Putamen (tissue), 1 donor: Measurements from ENCODE around the gene PSMA2.
"Not testable (repeated sequence)": the region's sequence is repeated elsewhere in the genome, so short reads cannot be mapped to it uniquely, and the experiment has no call there.

Experiments used
- DNase-seq: peaks from one replicate; pipeline ENCODE4 v3.0.0-alpha.2; 2016; ENCODE audit warnings: low spot score

The PSMA2 gene

DNA sequence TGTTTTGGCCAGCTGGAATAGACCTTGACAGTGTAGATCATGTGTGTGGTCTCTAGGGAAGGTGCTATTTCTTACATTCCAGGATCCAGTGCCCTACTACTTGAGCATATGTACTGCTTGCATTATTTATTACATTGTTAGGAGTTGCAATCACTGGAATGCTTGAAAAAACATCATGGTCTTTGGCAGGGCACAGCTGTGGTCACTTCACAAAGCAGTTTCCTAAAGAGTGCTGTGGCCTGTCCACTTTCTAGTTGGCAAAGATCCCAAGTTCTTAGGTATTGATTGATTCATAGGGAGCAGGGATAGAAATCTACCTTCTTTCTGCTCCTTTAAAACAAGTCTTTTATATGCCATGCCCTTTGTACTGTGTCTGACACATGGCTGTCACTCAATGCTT lies 24.7 kb downstream of the PSMA2 start:
- no peak for DNase-seq

DNA sequence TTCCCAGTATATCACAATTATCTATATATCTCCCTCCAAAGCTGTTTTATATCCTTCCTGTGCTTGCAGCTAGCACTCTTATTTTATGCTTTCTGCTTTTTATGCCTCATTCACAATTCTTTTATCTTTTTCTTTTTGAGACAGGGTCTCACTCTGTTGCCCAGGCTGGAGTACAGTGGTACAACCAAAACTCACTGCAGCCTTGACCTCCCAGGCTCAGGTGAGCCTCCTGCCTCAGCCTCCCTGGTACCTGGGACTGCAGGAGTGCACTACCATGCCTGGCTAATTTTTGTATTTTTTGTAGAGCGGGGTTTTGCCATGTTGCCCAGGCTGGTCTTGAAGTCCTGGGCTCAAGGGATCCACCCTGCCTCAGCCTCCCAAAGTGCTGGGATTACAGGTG lies 25.8 kb downstream of the PSMA2 start:
- no peak for DNase-seq

DNA sequence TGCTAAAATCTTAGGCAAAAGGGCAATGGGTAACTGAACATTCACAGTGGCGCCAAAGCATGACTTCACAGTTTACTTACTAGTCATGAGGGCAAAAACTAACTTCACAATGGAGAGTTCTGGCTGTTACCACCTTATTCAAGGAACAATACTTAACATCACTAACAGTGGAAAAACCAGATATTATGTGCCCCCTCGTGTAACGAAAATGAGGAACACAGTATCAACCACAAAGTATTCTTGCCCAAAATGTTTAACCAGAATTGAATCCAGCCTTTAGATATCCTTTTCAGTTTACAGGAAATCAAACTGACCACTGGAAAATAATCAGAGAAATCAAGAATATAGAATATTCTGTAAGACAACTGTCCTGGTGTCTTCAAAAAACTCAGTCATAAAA lies 29.6 kb downstream of the PSMA2 start:
- no peak for DNase-seq

DNA sequence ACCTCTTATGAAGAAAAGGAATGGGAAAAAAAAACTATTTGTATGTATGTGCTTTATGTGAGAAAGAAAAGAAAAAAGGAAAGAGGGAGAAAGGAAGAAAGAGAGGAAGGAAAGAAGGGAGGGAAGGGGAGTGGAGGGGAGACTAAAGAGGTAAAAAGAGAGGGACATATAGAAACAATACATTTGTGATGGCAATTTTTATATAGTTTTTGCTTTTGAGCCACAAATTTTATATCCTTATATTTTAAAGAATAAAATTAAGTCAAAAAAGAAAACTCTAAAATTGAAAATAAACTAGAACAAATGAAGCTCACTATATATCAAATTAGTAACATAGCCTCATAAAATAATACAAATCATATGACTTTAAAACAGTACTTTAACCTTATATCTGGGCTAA lies 31.1 kb downstream of the PSMA2 start:
- no peak for DNase-seq

DNA sequence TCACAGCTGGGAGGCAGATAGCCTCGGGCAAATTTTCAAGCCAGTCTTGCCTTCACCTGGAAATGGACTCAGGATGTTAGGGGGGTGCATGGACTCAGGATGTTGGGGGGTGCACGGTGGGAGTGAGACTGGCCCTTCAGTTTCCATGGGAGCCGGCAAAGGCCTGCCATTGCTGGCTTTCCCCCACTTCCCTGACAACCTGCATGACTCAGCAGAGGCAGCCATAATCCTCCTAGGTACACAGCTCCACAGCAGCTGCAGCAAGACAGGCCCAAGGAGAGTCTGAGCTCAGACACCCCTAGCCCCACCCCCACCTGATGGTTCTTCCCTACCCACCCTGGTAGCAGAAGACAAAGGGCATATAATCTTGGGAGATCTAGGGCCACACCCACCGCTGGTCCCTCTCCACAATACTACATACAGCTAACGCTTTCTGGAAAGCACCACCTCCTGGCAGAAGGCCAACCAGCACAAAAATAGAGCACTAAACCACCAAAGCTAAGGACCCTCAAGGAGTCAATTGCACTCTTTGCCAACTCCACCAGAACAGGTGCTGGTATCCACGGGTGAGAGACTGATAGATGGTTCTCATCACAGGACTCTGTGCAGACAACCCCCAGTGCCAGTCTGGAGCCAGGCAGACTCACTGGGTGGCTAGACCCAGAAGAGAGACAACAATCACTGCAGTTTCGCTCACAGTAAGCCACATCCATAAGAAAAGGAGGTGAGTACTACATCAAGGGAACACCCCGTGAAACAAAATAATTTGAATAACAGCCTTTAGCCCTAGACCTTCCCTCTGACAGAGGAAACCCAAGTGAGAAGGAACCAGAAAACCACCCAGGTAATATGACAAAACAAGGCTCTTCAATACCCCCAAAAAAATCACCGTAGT lies 38.4 kb downstream of the PSMA2 start:
- no peak for DNase-seq

DNA sequence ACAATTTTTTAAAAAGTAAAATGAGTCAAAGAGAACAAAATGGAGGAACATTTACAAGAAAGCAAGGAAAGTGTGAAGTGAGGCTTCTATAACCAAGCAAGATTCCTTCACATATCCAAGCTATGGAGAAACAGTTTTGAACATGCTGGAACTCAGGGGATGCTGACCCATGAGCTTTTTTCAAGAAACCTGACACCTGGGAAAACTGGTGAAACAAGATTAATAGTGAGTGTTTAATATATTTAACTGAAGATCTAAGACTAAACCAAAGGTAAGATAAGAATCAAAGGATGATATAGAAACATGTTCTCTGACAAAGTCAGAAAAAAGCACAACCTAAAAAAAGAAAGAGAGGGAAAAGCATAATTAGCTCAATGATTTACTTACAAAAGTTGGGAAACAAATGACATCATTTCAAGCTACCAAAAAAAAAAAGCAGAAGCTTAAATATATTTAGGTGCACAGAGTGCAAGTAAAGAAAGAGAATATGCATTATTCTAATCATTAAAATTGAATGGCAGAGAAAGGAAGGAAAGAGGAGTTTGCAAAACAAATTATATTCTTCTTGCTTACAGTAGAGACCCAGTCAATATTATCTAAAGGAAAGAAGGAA lies 45.0 kb downstream of the PSMA2 start:
- no peak for DNase-seq

DNA sequence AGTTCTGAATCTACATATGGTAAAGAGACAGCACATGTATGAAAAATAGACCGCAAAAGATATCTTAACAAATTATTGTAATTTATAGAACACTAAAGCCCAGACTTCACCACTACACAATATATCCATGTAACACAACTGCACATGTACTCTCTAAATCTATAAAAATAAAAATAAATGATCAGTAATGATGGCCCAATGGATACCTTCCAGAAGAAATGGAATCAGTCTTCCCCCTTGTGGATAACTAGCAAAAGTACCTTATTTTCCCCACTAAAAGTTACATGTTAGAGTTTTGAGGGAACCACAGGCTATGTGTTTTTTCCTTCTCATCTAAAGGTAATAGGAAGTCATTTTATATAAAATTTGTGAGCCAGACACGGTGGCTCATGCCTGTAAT lies 45.8 kb downstream of the PSMA2 start:
- no peak for DNase-seq

DNA sequence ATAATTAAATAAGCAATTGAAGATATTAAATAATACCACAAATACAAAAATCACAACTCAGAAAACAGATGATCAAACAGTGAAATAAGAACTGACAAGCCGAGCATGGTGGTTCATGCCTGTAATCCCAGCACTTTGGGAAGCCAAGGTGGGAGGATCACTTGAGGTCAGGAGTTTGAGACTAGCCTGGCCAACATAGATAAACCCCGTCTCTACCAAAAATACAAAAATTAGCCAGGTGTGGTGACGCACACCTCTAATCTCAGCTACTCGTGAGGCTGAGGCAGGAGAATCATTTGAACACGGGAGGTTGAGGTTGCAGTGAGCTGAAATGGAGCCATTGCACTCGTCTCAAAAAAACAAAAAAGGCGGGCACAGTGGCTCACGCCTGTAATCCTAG lies 46.8 kb downstream of the PSMA2 start:
- not testable (repeated sequence) for DNase-seq

DNA sequence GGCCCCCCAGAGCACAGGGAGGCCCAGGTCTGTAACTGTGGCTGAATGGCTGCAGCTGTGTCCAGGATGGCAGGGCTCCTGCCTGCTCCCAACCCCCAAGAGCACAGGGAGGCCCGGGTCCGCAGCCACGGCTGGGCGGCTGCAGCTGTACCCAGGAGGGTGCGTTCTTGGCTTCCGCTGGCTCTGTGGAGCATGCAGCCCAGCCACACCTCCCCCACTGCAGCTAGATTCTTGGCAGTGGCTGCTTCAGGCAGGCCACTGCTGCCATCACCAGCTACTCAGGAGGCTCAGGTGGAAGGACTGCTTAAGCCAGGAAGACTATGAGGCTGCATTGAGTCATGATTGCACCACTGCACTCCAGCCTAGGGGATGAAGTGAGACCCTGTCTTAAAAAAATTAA lies 48.0 kb downstream of the PSMA2 start:
- DNase-seq, result no peak

DNA sequence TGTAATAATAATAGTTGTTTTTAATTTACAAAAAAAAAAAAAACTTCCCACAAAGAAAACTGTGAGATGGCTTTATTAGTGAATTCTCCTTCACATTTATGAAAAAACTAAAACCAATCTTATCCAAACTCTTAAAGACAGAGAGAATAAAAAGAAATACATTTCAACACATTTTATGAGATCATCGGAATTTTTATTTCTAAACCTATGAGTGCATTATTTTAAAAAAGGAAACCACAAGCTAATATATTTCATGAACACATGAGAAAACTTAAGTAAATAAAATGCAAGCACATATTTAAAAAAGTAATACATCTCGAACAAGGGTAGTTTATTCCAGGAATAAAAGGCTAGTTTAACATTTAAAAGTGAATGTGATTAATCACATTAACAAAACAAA lies 51.6 kb downstream of the PSMA2 start:
- no peak for DNase-seq

DNA sequence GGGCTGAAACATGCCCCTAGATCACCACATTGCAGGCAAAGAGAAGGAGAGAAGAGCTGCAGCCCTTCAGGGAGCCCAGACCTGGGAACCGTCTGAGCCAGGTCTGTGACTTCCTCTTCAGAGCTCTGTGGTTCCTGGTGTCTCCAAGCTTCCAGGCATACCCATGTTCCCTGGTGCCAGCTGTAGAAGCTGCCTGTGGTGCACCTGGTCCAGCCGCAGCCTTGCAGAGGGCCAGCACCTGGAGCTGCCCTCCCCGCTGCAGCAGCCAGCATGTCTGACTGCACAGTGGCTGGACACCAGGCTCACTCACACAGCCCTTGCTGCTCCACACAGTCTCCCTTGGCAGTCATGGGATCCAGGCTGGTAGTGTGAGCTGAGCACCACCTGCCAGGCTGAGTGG lies 53.7 kb downstream of the PSMA2 start:
- no peak for DNase-seq

DNA sequence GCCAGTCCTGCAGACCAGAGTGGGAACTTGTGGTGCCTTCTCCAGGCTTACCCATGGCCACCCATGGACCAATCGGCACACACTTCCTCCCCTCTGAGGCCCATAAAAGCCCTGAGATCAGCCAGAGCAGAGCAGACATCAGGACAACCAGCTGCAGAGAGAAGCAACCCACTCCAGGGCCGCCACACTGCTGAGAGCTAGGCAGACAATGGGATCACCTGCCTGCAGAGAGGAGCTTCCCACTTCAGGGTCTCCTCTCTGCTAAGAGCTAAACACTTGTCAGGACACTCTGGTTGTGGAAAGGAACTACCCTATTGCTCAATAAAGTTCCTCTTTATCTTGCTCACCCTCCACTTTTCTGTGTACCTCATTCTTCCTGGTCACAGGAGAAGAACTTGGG lies 54.1 kb downstream of the PSMA2 start:
- DNase-seq, result no peak

DNA sequence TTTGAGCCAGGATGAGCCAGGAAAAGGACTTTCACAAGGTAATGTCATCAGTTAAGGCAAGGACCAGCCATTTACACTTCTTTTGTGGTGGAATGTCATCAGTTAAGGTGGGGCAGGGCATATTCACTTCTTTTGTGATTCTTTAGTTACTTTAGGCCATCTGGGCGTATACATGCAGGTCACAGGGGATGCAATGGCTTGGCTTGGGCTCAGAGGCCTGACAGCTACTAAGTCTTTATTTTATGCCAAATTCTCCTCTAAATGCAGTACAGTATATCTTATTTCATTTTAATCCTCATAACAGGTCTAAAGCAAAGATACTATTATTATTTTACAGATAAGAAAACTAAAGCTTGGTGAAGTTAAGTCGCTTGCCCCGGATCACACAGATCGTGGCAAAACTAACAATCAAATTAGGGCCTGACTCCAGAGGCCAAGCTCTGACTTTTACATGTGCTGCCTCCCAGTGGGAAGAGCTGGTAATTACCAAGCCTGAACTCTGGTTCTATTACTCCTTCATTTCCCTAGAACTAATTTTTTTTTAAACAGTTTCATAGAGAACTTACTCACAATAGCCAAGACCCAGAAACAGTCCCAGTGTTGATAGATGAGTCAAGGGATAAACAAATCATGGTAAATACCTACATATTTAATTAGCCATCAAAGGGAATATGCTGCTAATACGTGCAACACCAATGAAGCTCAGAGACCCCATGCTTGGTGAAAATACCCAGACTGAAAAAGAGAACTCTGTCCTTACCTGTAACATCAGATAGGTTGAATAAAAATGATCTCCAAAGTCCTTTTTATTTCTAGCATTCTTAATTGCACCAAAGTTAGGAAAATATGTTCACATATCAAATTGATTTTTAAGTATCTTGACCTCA lies 55.5 kb downstream of the PSMA2 start:
- DNase-seq, result peak; percentile 15

DNA sequence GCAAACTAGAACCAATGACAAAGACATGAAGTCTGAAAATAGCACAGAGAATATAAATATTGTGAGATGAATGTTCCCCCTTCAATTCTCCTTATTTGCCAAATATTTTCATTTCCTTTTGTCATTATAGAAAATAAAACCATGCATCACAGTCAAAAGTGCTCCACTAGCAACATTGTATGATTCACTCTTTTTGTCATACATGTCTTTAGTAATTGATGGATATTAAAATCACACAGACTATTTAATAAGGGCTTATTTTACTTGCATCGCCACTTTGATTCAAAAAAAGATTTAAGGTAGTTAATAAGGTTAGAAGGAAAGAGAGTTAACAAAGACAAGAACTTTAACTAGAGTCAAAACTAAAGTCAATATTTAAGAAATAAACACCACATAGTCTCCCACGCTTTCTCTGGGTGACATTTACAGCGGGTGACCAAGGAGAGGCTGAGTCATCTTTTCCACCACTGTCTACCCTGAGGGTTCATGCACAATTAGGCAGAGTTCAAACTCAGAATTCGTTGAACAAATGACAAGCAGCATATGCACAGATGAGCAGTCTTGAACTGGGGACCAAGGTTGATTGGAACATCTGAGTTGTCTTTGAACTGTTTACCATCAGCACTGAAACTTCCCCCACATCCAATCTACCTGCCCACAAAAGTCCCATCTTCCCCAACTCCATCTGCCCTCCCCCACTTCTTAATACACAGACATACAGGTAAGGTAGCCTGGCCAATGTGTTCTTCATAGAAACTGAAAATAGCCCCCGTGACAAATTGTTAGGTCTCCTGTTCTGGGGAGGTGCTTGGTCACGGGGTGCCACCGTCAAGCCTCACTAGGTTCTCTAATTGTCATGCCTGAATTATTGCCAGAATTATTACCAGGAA lies 62.6 kb downstream of the PSMA2 start:
- no peak for DNase-seq

DNA sequence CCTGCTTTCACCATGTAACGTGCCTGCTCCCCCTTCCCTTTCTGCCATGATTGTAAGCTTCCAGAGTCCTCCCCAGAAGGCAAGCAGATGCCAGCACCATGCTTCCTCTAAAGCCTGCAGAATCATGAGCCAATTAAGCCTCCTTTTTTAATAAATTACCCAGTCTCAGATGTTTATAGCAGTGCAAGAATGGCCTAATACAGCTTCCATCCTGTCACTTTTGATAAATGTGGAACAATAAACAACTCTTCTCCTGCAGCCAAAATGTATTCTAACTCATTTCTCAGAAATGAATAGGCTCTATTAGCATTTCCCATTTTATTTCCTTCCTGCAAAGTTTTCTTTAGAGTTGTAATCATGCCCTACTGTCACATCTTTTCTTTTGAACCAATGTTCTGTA lies 63.5 kb downstream of the PSMA2 start:
- DNase-seq, result no peak
